Measurements from ENCODE around the gene ILKAP. TPM values are rescaled to one million over a fixed set of nuclear protein-coding genes. Genes with fewer than 3 reads are reported as not detected.

ILKAP gene
- total RNA-seq, 1 donor from 2014 or later = 20.7 TPM

GRCh38 chr2:238237431-238238135 is 34.1 kb upstream of the ILKAP start:
- no peak for DNase-seq (ENCODE audit: low read depth)

GRCh38 chr2:238236571-238236970 is 33.1 kb upstream of the ILKAP start:
- no peak for DNase-seq (ENCODE audit: low read depth)

- DNase-seq (ENCODE audit: low read depth) = no peak
These were observed 32.4 kb upstream of the ILKAP start for GRCh38 chr2:238235856-238236255.

- peak; percentile 46 for DNase-seq (ENCODE audit: low read depth)
These were observed 31.8 kb upstream of the ILKAP start for GRCh38 chr2:238235331-238235732.

DNA sequence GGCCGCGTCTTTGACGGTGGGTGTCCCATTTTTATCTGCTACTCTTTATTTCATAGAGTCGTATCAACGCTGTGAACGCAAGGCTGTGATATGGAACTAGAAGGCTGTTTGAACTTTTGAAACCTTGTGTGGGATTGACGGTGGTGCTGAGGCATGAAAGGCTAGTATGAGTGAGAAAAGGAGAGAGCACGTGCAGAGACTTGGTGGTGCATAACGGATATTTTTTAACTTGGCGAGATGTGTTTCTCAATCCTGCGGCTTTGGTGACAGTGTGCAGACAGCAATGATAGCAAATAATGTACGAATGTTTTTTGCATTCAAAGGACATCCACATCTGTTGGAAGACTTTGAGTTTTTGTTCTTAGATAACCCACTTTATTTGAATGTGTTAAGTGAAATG is 30.1 kb upstream of the ILKAP start:
- no peak for DNase-seq (ENCODE audit: low read depth)

GRCh38 chr2:238231809-238232208 is 28.3 kb upstream of the ILKAP start:
- no peak for DNase-seq (ENCODE audit: low read depth)

GRCh38 chr2:238231251-238231793 is 27.8 kb upstream of the ILKAP start:
- DNase-seq (ENCODE audit: low read depth) = peak; percentile 61

DNA sequence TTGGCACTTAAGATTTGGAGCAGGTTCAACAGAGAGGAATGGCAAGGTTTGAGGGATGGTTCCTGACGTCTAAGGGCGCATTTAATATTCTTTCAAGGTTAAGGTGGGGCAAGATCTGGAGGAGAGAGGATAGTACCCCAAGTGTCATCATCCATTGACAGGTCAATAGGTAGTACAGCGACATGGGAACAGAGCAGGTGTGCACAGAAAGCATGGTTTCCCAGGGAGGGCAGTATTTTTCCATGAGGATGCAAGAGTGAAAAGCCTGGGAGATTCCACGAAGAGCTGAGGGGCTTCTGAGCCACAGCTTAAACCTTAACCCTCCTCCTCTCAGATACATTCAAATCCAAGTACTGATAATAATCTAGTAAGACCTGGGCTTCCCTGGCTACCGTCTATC is 27.2 kb upstream of the ILKAP start:
- DNase-seq (ENCODE audit: low read depth) = no peak

GRCh38 chr2:238228700-238229099 is 25.2 kb upstream of the ILKAP start:
- DNase-seq (ENCODE audit: low read depth) = no peak

DNA sequence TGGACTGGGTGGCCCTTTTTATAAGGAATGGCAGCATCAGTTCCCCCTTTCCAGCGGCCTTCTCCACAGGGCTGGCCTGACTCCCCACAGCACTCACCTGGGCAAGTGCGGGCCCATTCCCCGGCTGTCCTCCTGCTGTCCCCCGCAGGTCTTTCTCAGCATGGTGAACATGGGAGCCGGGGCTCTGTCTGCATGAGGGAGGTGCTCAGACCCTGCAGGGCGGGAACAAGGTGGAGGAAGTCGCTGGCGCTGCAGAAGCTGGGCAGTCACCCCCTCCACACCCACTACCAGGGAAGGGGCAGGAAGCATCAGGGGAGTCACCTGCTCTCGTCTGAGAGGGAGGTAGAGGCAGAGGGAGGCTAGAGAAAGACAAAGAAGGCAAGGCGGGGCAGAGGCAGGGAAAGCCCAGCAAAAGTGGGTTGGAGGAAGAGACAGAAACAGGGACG is 24.1 kb upstream of the ILKAP start:
- DNase-seq (ENCODE audit: low read depth) = no peak

GRCh38 chr2:238226698-238227586 is 23.4 kb upstream of the ILKAP start:
- DNase-seq (ENCODE audit: low read depth) = no peak

GRCh38 chr2:238225911-238226697 is 22.6 kb upstream of the ILKAP start:
- DNase-seq (ENCODE audit: low read depth) = no peak

DNA sequence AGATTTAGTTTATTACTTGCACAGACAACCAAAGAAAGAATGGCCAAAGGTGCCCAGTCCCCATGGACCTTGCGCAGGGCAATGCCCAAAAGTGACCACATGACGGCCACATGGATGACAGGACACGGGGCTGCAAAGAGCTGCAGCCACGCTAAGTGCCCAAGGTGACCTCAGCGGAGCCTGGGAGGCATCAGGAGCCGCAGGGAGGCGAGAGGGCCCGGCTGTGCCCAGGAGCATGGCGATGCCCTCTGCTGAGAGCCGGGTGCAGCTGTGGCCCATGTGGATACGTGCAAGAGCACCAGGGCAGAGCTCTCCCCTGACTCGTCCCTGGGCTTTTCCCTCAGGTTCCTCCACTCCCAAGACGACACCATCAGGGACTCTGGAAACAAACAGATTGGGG is 21.6 kb upstream of the ILKAP start:
- DNase-seq (ENCODE audit: low read depth) = no peak

DNA sequence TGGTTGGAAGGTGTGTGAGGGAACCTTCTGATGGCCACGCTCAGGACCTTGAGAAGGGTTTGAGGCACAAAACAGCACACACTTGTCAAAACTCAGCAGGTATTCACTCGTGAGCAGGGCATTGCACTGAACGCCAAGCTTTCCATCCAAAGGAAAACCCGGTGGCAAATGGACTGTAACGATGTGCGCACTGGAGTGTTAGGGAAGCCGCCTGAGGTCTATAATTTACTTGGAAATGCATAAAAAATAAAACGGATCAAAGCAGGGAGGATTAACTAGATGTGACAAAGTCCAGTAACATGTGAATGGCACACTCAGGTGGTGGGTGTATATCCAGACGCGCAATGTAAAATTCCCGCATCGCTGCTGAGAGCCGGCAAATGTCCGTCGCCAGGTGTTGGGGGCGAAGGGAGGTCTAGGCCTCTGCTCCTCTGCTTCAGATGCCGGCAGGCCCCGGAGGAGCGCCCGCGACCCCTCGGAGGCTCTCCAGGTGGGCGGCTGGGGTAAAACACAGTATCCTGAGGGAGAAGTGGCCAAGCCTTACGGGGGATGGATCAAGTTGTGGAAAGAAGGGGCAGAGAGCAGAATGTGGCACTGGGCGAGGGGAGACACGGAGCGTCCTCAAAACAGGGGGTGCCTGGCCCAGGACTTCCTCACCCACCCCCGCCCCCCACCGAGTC is 21.0 kb upstream of the ILKAP start:
- DNase-seq (ENCODE audit: low read depth) = no peak

DNA sequence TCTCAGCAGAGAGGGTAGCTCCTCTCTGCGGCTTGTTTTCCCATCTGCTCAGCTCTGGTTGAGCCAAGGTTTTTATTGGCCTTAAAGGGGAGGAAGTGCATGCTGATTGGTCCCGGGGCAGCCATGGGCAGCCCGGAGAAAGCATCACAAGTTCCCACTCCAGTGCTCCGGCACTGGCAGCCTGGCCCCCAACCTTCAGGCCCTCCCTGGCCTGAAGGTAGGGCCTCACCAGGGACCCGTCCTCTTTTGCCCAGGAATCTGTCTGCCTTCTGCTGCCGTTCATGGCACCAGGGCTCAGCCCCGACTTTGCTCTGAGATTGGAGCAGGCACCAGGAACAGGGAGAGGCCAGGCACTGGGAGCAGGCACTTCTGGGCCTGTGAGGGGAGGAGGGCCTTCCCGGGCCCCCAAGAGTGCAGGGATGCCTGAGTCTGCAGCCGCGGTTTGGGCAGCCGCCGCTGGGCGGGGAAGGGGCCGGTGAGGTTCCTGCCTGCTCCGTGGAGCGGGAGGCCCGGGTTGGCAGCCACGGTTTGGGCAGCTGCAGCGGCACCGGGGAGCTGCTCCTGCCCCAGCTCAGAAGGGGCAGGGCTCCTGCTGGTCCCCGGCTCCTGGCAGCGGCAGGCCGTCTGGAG is 17.5 kb upstream of the ILKAP start:
- no peak for DNase-seq (ENCODE audit: low read depth)

DNA sequence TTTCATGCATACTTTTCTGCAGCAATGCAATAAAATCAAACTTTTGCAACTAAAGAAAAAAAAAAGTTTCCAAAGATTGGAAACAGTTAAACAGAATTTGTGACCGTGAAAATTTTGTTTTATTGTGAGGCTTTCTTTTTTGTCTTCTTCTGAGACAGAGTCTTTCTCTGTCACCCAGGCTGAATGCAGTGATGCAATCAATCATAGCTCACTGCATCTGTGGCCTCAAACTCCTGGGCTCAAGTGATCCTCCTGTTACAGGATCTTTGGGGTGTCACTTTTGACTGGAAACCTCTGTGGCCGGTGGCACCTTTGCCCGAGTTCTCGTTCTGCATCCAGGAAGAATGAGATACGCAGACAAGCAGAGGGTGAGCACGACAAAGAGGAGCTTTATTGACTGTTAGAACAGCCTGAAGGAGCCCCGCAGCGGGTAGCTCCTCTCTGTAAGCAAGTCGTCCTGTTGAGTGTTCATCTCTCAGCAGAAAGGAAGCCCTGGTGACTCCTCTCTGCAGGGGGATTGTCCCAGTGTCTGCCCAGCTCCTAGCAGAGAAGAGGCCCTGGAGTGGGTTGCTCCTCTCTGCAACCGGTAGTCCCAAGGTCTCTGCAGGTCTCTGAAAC is 16.9 kb upstream of the ILKAP start:
- DNase-seq (ENCODE audit: low read depth) = no peak

DNA sequence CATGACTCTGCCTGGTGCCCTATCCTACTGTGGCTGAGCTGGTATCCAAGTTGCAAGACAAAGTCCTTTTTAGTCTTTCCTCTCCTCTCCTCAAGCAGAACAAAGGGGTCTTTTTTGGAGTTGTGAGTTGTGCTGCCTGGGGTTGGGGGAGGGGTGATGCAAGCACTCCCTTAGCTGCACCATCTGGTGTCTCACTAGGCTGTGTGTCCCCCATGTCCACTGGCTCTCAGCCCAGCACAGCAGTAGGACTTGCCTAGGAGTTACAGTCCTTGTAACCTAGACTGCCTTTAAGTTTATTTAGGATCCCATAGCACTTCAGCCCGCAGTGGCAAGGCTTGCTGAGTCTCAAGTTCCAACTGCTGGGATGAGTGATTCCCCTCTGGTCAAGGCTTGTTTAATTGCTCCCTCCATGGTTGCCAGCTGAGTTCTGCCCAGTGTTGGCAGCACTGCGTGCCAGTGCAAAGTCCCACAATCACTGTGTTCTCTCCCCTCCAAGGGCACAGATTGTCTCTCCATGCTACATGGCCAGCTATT is 13.2 kb upstream of the ILKAP start:
- DNase-seq (ENCODE audit: low read depth) = no peak

GRCh38 chr2:238207006-238207405 is 3.5 kb upstream of the ILKAP start:
- no peak for DNase-seq (ENCODE audit: low read depth)

GRCh38 chr2:238203973-238204683 is 633 bp upstream of the ILKAP start:
- DNase-seq (ENCODE audit: low read depth) = no peak
